ENCODE results near the gene DSC3.

- no peak for TF ChIP-seq CTCF (conservative IDR thresholded peaks at IDR 0.05; ENCODE audit: low read depth, low read length)
- no peak for TF ChIP-seq EZH2 (IDR thresholded peaks at IDR 0.05; ENCODE audit: borderline replicate concordance, low read depth, low read length, poor library complexity, severe bottlenecking)
These were observed 19.4 kb upstream of the DSC3 start for GRCh38 chr18:31061945-31062344.

Measured in A673 (cell line).